NCI-H1694 treated with DMSO at 0.1 percent for 48 hours (cell line): ENCODE measurements around the gene AHNAK.
A peak's percentile ranks its signal among the peaks of the same experiment; 100 is the strongest.
"Not testable (repeated sequence)": the region's sequence is repeated elsewhere in the genome, so short reads cannot be mapped to it uniquely, and the experiment has no call there.

Experiments
- DNase-seq: peaks from one replicate; lab custom pipeline; 2025; lab: John Stamatoyannopoulos, UW

Gene AHNAK

GRCh38 chr11:62516736-62517371, 29.8 kb downstream of the AHNAK start:
- DNase-seq, result no peak

GRCh38 chr11:62514151-62514550, 32.5 kb downstream of the AHNAK start:
- no peak for DNase-seq

- no peak for DNase-seq
These were observed 33.0 kb downstream of the AHNAK start for GRCh38 chr11:62513626-62514025.

- DNase-seq, result no peak
These were observed 33.6 kb downstream of the AHNAK start for GRCh38 chr11:62512961-62513360.

GRCh38 chr11:62508336-62509058, 38.1 kb downstream of the AHNAK start:
- peak; percentile 31 for DNase-seq

GRCh38 chr11:62507125-62507422, 39.5 kb downstream of the AHNAK start:
- DNase-seq, result no peak

GRCh38 chr11:62506413-62507124, 40.0 kb downstream of the AHNAK start:
- DNase-seq, result no peak

GRCh38 chr11:62505440-62506091, 41.0 kb downstream of the AHNAK start:
- DNase-seq, result no peak

GRCh38 chr11:62505059-62505439, 41.6 kb downstream of the AHNAK start:
- DNase-seq, result no peak

- no peak for DNase-seq
These were observed 42.2 kb downstream of the AHNAK start for GRCh38 chr11:62504158-62504973.

- DNase-seq, result no peak
These were observed 44.4 kb downstream of the AHNAK start for GRCh38 chr11:62502030-62502730.

GRCh38 chr11:62501432-62501891, 45.1 kb downstream of the AHNAK start:
- DNase-seq, result no peak

GRCh38 chr11:62500650-62501030, 46.0 kb downstream of the AHNAK start:
- no peak for DNase-seq

- no peak for DNase-seq
These were observed 46.5 kb downstream of the AHNAK start for GRCh38 chr11:62499944-62500649.

GRCh38 chr11:62499311-62499943, 47.2 kb downstream of the AHNAK start:
- DNase-seq, result not testable (repeated sequence)

- no peak for DNase-seq
These were observed 47.9 kb downstream of the AHNAK start for GRCh38 chr11:62498492-62499286.

- no peak for DNase-seq
These were observed 48.6 kb downstream of the AHNAK start for GRCh38 chr11:62498031-62498430.

GRCh38 chr11:62497132-62497801, 49.3 kb downstream of the AHNAK start:
- no peak for DNase-seq

- DNase-seq, result no peak
These were observed 49.9 kb downstream of the AHNAK start for GRCh38 chr11:62496676-62497075.
